Spinal cord (tissue), 4 donors: ENCODE results near the gene SMIM44. TPM values are rescaled to one million over a fixed set of nuclear protein-coding genes. Genes with fewer than 3 reads are reported as not detected.

ENCODE experiments used
- polyA plus RNA-seq, 2 donors: library from polyadenylated mRNA; unstranded; fragments of 120-200 nt; gene quantifications; one replicate each; pipeline ENCODE4 v1.2.1, GENCODE V29; 2013; ENCODE audit not compliant: insufficient read length in 2 of 2
- small RNA-seq: library from RNA; depleted of rRNA; stranded (forward); fragments of <200 nt; gene quantifications from one replicate; pipeline ENCODE3, GENCODE V24; 2014; ENCODE audit warnings: low replicate concordance
- total RNA-seq, 2 donors: library from RNA; depleted of rRNA in 1 of 2; stranded (reverse); fragments of 120-200 nt in 1 of 2; fragments of >200 nt in 1 of 2; gene quantifications; one replicate each; pipeline versions ENCODE4 v1.2.3 to v1.2.4, GENCODE V29; 2013 to 2014

Gene SMIM44
- total and polyA plus RNA-seq, 4 donors = not detected

Small RNA genes within 50 kb of the gene (small RNA-seq; reads per million reads assigned to genes)
- gene RF00212 = not detected

Other genes with a start within 250 kb of the SMIM44 start
- 10 to 100 TPM; 17.2 to 26.1 TPM for gene NFIC, start 116.9 kb downstream of the SMIM44 start, total RNA-seq
- 10 to 100 TPM; 54.7 to 56.2 TPM for gene NFIC, start 116.9 kb downstream of the SMIM44 start, polyA plus RNA-seq
- gene SMIM24, start 2.9 kb downstream of the SMIM44 start, total RNA-seq = under 1 TPM in 1 of 2 donors, not detected in 1; 0.94 TPM
- 1 to 10 TPM; 2.8 to 3.6 TPM for gene SMIM24, start 2.9 kb downstream of the SMIM44 start, polyA plus RNA-seq
- gene DOHH, start 17.2 kb upstream of the SMIM44 start, total RNA-seq = 1 to 10 TPM; 7.1 to 9.0 TPM
- gene DOHH, start 17.2 kb upstream of the SMIM44 start, polyA plus RNA-seq = 10 to 100 TPM; 20.3 to 23.0 TPM
- 10 to 100 TPM; 35.4 to 38.9 TPM for gene FZR1, start 22.9 kb upstream of the SMIM44 start, total RNA-seq
- 100 to 1,000 TPM in 1 of 2 donors, 10 to 100 TPM in 1; 89.4 to 111 TPM for gene FZR1, start 22.9 kb upstream of the SMIM44 start, polyA plus RNA-seq
- 1 to 10 TPM in 1 of 2 donors, not detected in 1; 2.1 TPM for gene TEKTIP1, start 55.7 kb upstream of the SMIM44 start, total RNA-seq
- 10 to 100 TPM in 1 of 2 donors, 1 to 10 TPM in 1; 9.6 to 13.0 TPM for gene TEKTIP1, start 55.7 kb upstream of the SMIM44 start, polyA plus RNA-seq
- 10 to 100 TPM; 42.5 to 44.6 TPM for gene MFSD12, start 74.1 kb upstream of the SMIM44 start, total RNA-seq
- 100 to 1,000 TPM in 1 of 2 donors, 10 to 100 TPM in 1; 86.5 to 107 TPM for gene MFSD12, start 74.1 kb upstream of the SMIM44 start, polyA plus RNA-seq
- gene HMG20B, start 89.5 kb upstream of the SMIM44 start, total RNA-seq = 10 to 100 TPM; 25.7 to 87.6 TPM
- 10 to 100 TPM; 63.7 to 72.5 TPM for gene HMG20B, start 89.5 kb upstream of the SMIM44 start, polyA plus RNA-seq
- gene GIPC3, start 102.0 kb upstream of the SMIM44 start, total RNA-seq = under 1 TPM; 0.20 to 0.55 TPM
- gene GIPC3, start 102.0 kb upstream of the SMIM44 start, polyA plus RNA-seq = 1 to 10 TPM; 1.5 to 1.9 TPM
- gene TBXA2R, start 123.4 kb upstream of the SMIM44 start, total RNA-seq = under 1 TPM; 0.79 to 0.94 TPM
- 1 to 10 TPM; 3.5 to 3.9 TPM for gene TBXA2R, start 123.4 kb upstream of the SMIM44 start, polyA plus RNA-seq
- gene CACTIN, start 143.3 kb upstream of the SMIM44 start, total RNA-seq = 10 to 100 TPM; 11.0 to 28.4 TPM
- 10 to 100 TPM; 27.5 to 32.6 TPM for gene CACTIN, start 143.3 kb upstream of the SMIM44 start, polyA plus RNA-seq
- gene PIP5K1C, start 217.0 kb upstream of the SMIM44 start, total RNA-seq = 10 to 100 TPM; 25.4 to 34.5 TPM
- 10 to 100 TPM; 77.5 to 91.1 TPM for gene PIP5K1C, start 217.0 kb upstream of the SMIM44 start, polyA plus RNA-seq
- gene TJP3, start 224.9 kb upstream of the SMIM44 start, total RNA-seq = 1 to 10 TPM in 1 of 2 donors, under 1 TPM in 1; 0.30 to 5.0 TPM
- gene TJP3, start 224.9 kb upstream of the SMIM44 start, polyA plus RNA-seq = 1 to 10 TPM in 1 of 2 donors, under 1 TPM in 1; 1.00 to 2.5 TPM